Measurements from ENCODE around the gene RIMOC1.

The RIMOC1 gene

DNA sequence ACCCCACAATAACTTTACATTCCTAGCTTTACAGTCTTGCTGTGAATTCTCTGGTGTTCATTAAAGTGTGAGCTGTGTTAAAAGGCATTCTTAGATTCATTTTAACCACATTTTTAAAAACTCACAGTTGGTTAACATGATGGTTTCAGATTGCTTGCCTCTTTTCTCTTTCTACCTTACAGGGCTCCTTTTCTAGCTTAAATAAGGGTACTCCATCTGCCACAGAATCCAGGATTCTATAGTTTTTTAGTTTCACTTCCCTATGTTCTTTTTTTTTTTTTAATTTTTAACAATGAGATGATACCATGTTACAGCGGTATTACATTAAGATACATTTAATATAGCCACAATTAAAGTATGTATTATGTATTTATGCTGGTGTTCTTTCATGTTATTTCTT is 17.0 kb downstream of the RIMOC1 start:
- H3K9me2 ChIP-seq (replicated peaks; ENCODE audit: insufficient read depth, low read length), result no peaks in the 10 kb centered on the region
- TF ChIP-seq, protein P1, sequence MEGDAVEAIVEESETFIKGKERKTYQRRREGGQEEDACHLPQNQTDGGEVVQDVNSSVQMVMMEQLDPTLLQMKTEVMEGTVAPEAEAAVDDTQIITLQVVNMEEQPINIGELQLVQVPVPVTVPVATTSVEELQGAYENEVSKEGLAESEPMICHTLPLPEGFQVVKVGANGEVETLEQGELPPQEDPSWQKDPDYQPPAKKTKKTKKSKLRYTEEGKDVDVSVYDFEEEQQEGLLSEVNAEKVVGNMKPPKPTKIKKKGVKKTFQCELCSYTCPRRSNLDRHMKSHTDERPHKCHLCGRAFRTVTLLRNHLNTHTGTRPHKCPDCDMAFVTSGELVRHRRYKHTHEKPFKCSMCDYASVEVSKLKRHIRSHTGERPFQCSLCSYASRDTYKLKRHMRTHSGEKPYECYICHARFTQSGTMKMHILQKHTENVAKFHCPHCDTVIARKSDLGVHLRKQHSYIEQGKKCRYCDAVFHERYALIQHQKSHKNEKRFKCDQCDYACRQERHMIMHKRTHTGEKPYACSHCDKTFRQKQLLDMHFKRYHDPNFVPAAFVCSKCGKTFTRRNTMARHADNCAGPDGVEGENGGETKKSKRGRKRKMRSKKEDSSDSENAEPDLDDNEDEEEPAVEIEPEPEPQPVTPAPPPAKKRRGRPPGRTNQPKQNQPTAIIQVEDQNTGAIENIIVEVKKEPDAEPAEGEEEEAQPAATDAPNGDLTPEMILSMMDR (IDR thresholded peaks at IDR 0.05; ENCODE audit: low read length), result no peak
- TF ChIP-seq EZH2 (optimal IDR thresholded peaks at IDR 0.05; ENCODE audit: low read depth, low read length), result no peak
- TF ChIP-seq EZH2phosphoT487 (IDR thresholded peaks at IDR 0.05; ENCODE audit: low read length), result no peak
- no peaks in the 10 kb centered on the region for H3K9me3 ChIP-seq (replicated peaks; ENCODE audit: insufficient read depth, low read length)
- no peak for DNase-seq
- H3K9ac ChIP-seq (ENCODE audit: low read length), result no peak overlapping the region
- no peaks in the 10 kb centered on the region for H4K20me1 ChIP-seq (ENCODE audit: insufficient read depth, low read length)
- no peak overlapping the region for H3K4me2 ChIP-seq (ENCODE audit: low read depth, low read length)
- H3K27me3 ChIP-seq (replicated peaks; ENCODE audit: insufficient read depth, low read length), result no peaks in the 10 kb centered on the region
- peaks cover 21% of the 10 kb centered on the region for H3K4me1 ChIP-seq (ENCODE audit: low read length)
- H3K4me3 ChIP-seq (ENCODE audit: low read length), result no peak overlapping the region
- H3K36me3 ChIP-seq (replicated peaks; ENCODE audit: insufficient read depth, low read length), result peaks cover 8% of the 10 kb centered on the region; the same call in 1 of the 2 replicates
- H2AFZ ChIP-seq (ENCODE audit: low read length), result no peak overlapping the region
- H3F3A ChIP-seq (ENCODE audit: insufficient read depth, low read length), result 0 out of 2 replicates have a peak, but pooled peaks cover 7% of the 10 kb centered on the region
- no peak overlapping the region for H3K27ac ChIP-seq (ENCODE audit: low read length)
- H3K79me2 ChIP-seq (ENCODE audit: low read length), result no peaks in the 10 kb centered on the region

DNA sequence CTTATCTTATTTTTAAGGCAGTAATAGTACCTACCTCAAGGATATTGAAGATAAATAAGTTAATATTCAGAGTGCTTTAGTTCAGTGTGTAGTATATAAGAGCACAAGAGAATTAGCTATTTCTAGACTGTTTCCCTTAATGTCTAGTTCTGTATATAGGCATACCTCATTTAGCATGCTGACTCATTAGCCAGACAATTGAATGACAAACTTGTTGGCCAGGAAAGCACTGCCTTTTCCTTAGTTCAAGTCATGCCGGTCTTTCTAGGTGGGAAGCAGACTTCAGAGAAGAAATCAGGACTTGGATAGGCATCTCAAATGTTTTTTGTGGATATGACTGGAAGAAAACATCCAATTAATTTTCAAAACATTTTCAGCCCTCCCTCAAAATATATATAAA is 17.7 kb downstream of the RIMOC1 start:
- TF ChIP-seq EZH2phosphoT487 (IDR thresholded peaks at IDR 0.05; ENCODE audit: low read length) (no peak), EZH2 (optimal IDR thresholded peaks at IDR 0.05; ENCODE audit: low read depth, low read length) (no peak)
- TF ChIP-seq, protein P1 (IDR thresholded peaks at IDR 0.05; ENCODE audit: low read length), result no peak
- no peak overlapping the region for H3K27ac ChIP-seq (ENCODE audit: low read length)

DNA sequence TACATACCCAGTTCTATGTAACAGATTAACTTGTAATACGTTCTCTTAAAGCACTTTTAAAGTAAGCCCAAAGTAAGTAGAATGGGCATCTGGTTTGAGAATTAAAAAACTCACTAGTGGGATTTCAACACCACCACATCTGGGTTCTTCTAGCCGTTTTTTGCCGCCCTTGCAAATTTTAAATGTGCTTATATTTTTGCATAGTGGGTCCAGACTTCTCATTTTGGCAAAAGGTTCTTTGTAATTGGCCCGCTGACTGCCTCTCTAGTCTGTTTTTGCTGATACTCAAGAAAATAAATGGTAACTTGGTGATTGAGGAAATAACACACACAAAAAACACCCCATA is 20.4 kb downstream of the RIMOC1 start:
- no peaks in the 10 kb centered on the region for H3K79me2 ChIP-seq (ENCODE audit: low read length)
- H2AFZ ChIP-seq (ENCODE audit: low read length), result peak overlapping the region; percentile 89
- no peaks in the 10 kb centered on the region for H3K27me3 ChIP-seq (replicated peaks; ENCODE audit: insufficient read depth, low read length)
- H3K4me2 ChIP-seq (ENCODE audit: low read depth, low read length), result peak overlapping the region; percentile 75
- 0 out of 2 replicates have a peak, but pooled peaks cover 7% of the 10 kb centered on the region for H3F3A ChIP-seq (ENCODE audit: insufficient read depth, low read length)
- TF ChIP-seq EZH2phosphoT487 (IDR thresholded peaks at IDR 0.05; ENCODE audit: low read length) (no peak), EZH2 (optimal IDR thresholded peaks at IDR 0.05; ENCODE audit: low read depth, low read length) (no peak)
- TF ChIP-seq, protein P1 (IDR thresholded peaks at IDR 0.05; ENCODE audit: low read length), result no peak
- no peaks in the 10 kb centered on the region for H3K9me3 ChIP-seq (replicated peaks; ENCODE audit: insufficient read depth, low read length)
- DNase-seq, result no peak
- H3K4me1 ChIP-seq (ENCODE audit: low read length), result peaks cover 21% of the 10 kb centered on the region
- H3K36me3 ChIP-seq (replicated peaks; ENCODE audit: insufficient read depth, low read length), result peaks cover 4% of the 10 kb centered on the region; the same call in 1 of the 2 replicates
- H3K27ac ChIP-seq (ENCODE audit: low read length), result peak overlapping the region; percentile 50; the same call in 1 of the 2 replicates
- peak overlapping the region; percentile 80 for H3K4me3 ChIP-seq (ENCODE audit: low read length)
- peak overlapping the region; percentile 92 for H3K9ac ChIP-seq (ENCODE audit: low read length)
- no peaks in the 10 kb centered on the region for H4K20me1 ChIP-seq (ENCODE audit: insufficient read depth, low read length)
- H3K9me2 ChIP-seq (replicated peaks; ENCODE audit: insufficient read depth, low read length), result no peaks in the 10 kb centered on the region

More for the DNA sequence above, 17.7 kb downstream of the RIMOC1 start:
- H4K20me1 ChIP-seq (ENCODE audit: insufficient read depth, low read length), result no peaks in the 10 kb centered on the region
- H3K9me2 ChIP-seq (replicated peaks; ENCODE audit: insufficient read depth, low read length), result no peaks in the 10 kb centered on the region
- H3F3A ChIP-seq (ENCODE audit: insufficient read depth, low read length), result 0 out of 2 replicates have a peak, but pooled peaks cover 7% of the 10 kb centered on the region
- H3K36me3 ChIP-seq (replicated peaks; ENCODE audit: insufficient read depth, low read length), result peaks cover 6% of the 10 kb centered on the region; the same call in 1 of the 2 replicates
- no peaks in the 10 kb centered on the region for H3K27me3 ChIP-seq (replicated peaks; ENCODE audit: insufficient read depth, low read length)
- H3K4me1 ChIP-seq (ENCODE audit: low read length), result peaks cover 21% of the 10 kb centered on the region
- no peak overlapping the region for H3K4me3 ChIP-seq (ENCODE audit: low read length)
- H3K4me2 ChIP-seq (ENCODE audit: low read depth, low read length), result no peak overlapping the region
- H2AFZ ChIP-seq (ENCODE audit: low read length), result no peak overlapping the region
- no peak overlapping the region for H3K9ac ChIP-seq (ENCODE audit: low read length)
- H3K79me2 ChIP-seq (ENCODE audit: low read length), result no peaks in the 10 kb centered on the region
- no peak for DNase-seq
- no peaks in the 10 kb centered on the region for H3K9me3 ChIP-seq (replicated peaks; ENCODE audit: insufficient read depth, low read length)

All from MM.1S (cell line).